GM12878 (cell line): ENCODE data around the gene APC2. TPM values are rescaled to one million over a fixed set of nuclear protein-coding genes. Genes with fewer than 3 reads are reported as not detected.

Experiments
- ATAC-seq: fragments of 200-7000 bp; cut with Tn5 transposase; 3 replicates; pipeline ENCODE4 v1.9.1; 2020; ENCODE audit warnings: mild to moderate bottlenecking, moderate library complexity
- BruUV-seq: library from RNA; stranded (reverse); fragments of 400-500 nt; replicated peaks from 2 replicates; lab custom pipeline; 2021; lab: Mats Ljungman, UMichigan
- CTCF ChIA-PET: fragments of 300-600 bp; sonication (Branson Sonifier 250); formaldehyde crosslinking; extraction: SDS; loops from one replicate; lab custom pipeline; 2021; ENCODE audit warnings: inconsistent platforms; lab: Yijun Ruan, JAX
- POLR2A ChIA-PET: fragments of 350-600 bp; formaldehyde crosslinking; extraction: SDS; loops from one replicate; lab custom pipeline; 2021; ENCODE audit warnings: inconsistent platforms; lab: Charles Lee
- RAD21 ChIA-PET: fragments of 300-600 bp; sonication (Branson Sonifier 250); formaldehyde crosslinking; loops from one replicate; lab custom pipeline; 2023; ENCODE audit warnings: antibody characterized with exemption; ENCODE audit not compliant: unreplicated experiment; lab: Charles Lee
- SMC1A ChIA-PET: fragments of 300-600 bp; sonication (Branson Sonifier 250); formaldehyde crosslinking; loops from one replicate; lab custom pipeline; 2023; ENCODE audit not compliant: unreplicated experiment, uncharacterized antibody; lab: Charles Lee
- DNase-seq: peaks from one replicate; pipeline ENCODE4 v3.0.0-alpha.2; 2011; ENCODE audit warnings: low read depth, low spot score
- FAIRE-seq: peaks from 3 replicates; lab custom pipeline; 2011; peaks lifted over from hg19 to GRCh38; lab: Jason Lieb, UNC
- H2AFZ ChIP-seq: 2 replicates; pipeline ENCODE4 v1.6.0; 2011; ENCODE audit warnings: low read depth, low read length, control low read depth; ENCODE audit not compliant: control insufficient read depth
- H3K27ac ChIP-seq: 2 replicates; pipeline ENCODE4 v1.5.1; 2011; ENCODE audit warnings: control low read depth; ENCODE audit not compliant: control insufficient read depth, insufficient read depth
- H3K27me3 ChIP-seq, 2 experiments: replicated peaks in 1 of 2; 2 replicates each; pipeline versions ENCODE4 v1.6.0 to v1.6.1; 2011; ENCODE audit warnings: low read length in 1 of 2; ENCODE audit not compliant: control insufficient read depth in 2 of 2, insufficient read depth in 2 of 2
- H3K36me3 ChIP-seq, 2 experiments: 2 replicates each; pipeline ENCODE4 v1.5.1; 2011; ENCODE audit warnings: low read length in 1 of 2; ENCODE audit not compliant: control insufficient read depth in 2 of 2, insufficient read depth in 2 of 2
- H3K4me1 ChIP-seq: 2 replicates; pipeline ENCODE4 v1.6.1; 2011; ENCODE audit warnings: mild to moderate bottlenecking, low read length, moderate library complexity, mixed read lengths; ENCODE audit not compliant: control insufficient read depth, insufficient read depth
- H3K4me2 ChIP-seq: 2 replicates; pipeline ENCODE4 v1.6.0; 2011; ENCODE audit warnings: control low read depth; ENCODE audit not compliant: control insufficient read depth, insufficient read depth
- H3K4me3 ChIP-seq: fragments of 200-600 bp; sonication (generic); 2 replicates; pipeline ENCODE4 v1.5.1; 2016
- H3K79me2 ChIP-seq: 2 replicates; pipeline ENCODE4 v1.6.0; 2011; ENCODE audit warnings: low read length; ENCODE audit not compliant: control insufficient read depth, insufficient read depth
- H3K9ac ChIP-seq: 2 replicates; pipeline ENCODE4 v1.8.0; 2011; ENCODE audit warnings: low read length, control low read depth, mixed read lengths; ENCODE audit not compliant: control insufficient read depth, insufficient read depth
- H3K9me3 ChIP-seq: replicated peaks from 3 replicates; pipeline ENCODE4 v1.5.1; 2011; ENCODE audit warnings: mild to moderate bottlenecking, low read length; ENCODE audit not compliant: control insufficient read depth, insufficient read depth
- H4K20me1 ChIP-seq: 2 replicates; pipeline ENCODE4 v1.6.0; 2011; ENCODE audit not compliant: control insufficient read depth, insufficient read depth
- CEBPB ChIP-seq, 2 experiments: fragments of 150-350 bp in 1 of 2; IDR thresholded peaks; 2 replicates each; pipeline ENCODE4 v1.6.1; 2012 to 2014; ENCODE audit warnings: low read depth in 2 of 2, low read length in 2 of 2, borderline replicate concordance in 1 of 2, inconsistent platforms in 1 of 2
- CHD2 ChIP-seq: IDR thresholded peaks from 2 replicates; pipeline ENCODE4 v1.6.1; 2011; ENCODE audit warnings: low read depth, low read length, improper control_type of control experiment, borderline replicate concordance
- ETV6 ChIP-seq, 2 experiments: fragments of 450-650 bp in 1 of 2; IDR thresholded peaks in 1 of 2; conservative IDR thresholded peaks in 1 of 2; 2 replicates each; pipeline ENCODE4 v1.6.1; 2014; ENCODE audit warnings: antibody characterized with exemption in 1 of 2, borderline replicate concordance in 1 of 2, low read depth in 1 of 2, mild to moderate bottlenecking in 1 of 2, moderate library complexity in 1 of 2
- HSF1 ChIP-seq: fragments of 150-350 bp; IDR thresholded peaks from 2 replicates; pipeline ENCODE4 v1.6.1; 2014; ENCODE audit warnings: mild to moderate bottlenecking, low read depth, low read length
- IKZF2 ChIP-seq, 2 experiments: fragments of 450-650 bp; IDR thresholded peaks; 2 replicates each; pipeline ENCODE4 v1.6.1; 2017; ENCODE audit warnings: mild to moderate bottlenecking in 2 of 2, moderate library complexity in 2 of 2
- JUND ChIP-seq: IDR thresholded peaks from 2 replicates; pipeline ENCODE4 v1.6.1; 2012; ENCODE audit warnings: low read depth, mild to moderate bottlenecking, low read length, improper control_type of control experiment, moderate library complexity
- MTA2 ChIP-seq: fragments of 450-650 bp; IDR thresholded peaks from 2 replicates; pipeline ENCODE4 v1.6.1; 2016; ENCODE audit warnings: low read depth, mild to moderate bottlenecking, moderate library complexity
- RAD21 ChIP-seq: IDR thresholded peaks from 2 replicates; pipeline ENCODE4 v1.6.1; 2011; ENCODE audit warnings: mild to moderate bottlenecking, low read depth, low read length, moderate library complexity; ENCODE audit not compliant: insufficient read depth
- RCOR1 ChIP-seq: conservative IDR thresholded peaks from 2 replicates; pipeline ENCODE4 v1.6.1; 2012; ENCODE audit warnings: low read depth, low read length, improper control_type of control experiment
- SMC3 ChIP-seq: IDR thresholded peaks from 2 replicates; pipeline ENCODE4 v1.6.1; 2011; ENCODE audit warnings: low read length, improper control_type of control experiment, borderline replicate concordance
- SREBF2 ChIP-seq: IDR thresholded peaks from 2 replicates; pipeline ENCODE4 v1.6.1; 2012; ENCODE audit warnings: mild to moderate bottlenecking, low read length
- SUPT20H ChIP-seq: IDR thresholded peaks from 2 replicates; pipeline ENCODE4 v1.6.1; 2011; ENCODE audit warnings: low read depth, mild to moderate bottlenecking, low read length, moderate library complexity, borderline replicate concordance; ENCODE audit not compliant: control insufficient read depth
- ZNF384 ChIP-seq: IDR thresholded peaks from 2 replicates; pipeline ENCODE4 v1.6.1; 2012; ENCODE audit warnings: low read depth, mild to moderate bottlenecking, low read length, improper control_type of control experiment, borderline replicate concordance
- WGBS: methylation state at CpG from one replicate; pipeline ENCODE4 v1.1.6; 2016; ENCODE audit warnings: low lambda C conversion rate; ENCODE audit not compliant: insufficient replicate concordance, insufficient coverage; ENCODE audit errors: missing lambda C conversion rate; 5-methylcytosine and 5-hydroxymethylcytosine counted together
- in situ Hi-C: fragments of 300-500 bp; cut with MboI; formaldehyde crosslinking; loops from 9 replicates; pipeline ENCODE4 v1.14.3; 2018; ENCODE audit warnings: mixed read lengths
- intact Hi-C: fragments of 100-400 bp; cut with micrococcal nuclease; formaldehyde crosslinking; loops from one replicate; pipeline ENCODE4 v1.14.2; 2022; ENCODE audit not compliant: unreplicated experiment
- polyA plus RNA-seq, 11 experiments: library from polyadenylated mRNA; depleted of rRNA in 4 of 11; unstranded in 6 of 11; stranded (reverse) in 5 of 11; fragments of >200 nt; fragmentation: Nextera tagmentation in 4 of 11; fragmentation: Illumina TruSeq in 1 of 11; extraction: Ambion mirVana in 4 of 11; extraction: Trizol in 1 of 11; gene quantifications; 1 replicate in 1 of 11; 2 replicates in 10 of 11; pipeline versions ENCODE4 v1.2.1 to v1.2.3, GENCODE V29; 2011 to 2016; ENCODE audit warnings: inconsistent platforms in 2 of 11, missing spikeins in 2 of 11, low read depth in 1 of 11
- total RNA-seq, 4 experiments: library from RNA; depleted of rRNA in 3 of 4; stranded (reverse); fragments of >200 nt in 3 of 4; fragmentation: Illumina TruSeq in 1 of 4; extraction: Trizol in 1 of 4; gene quantifications; 2 replicates each; pipeline versions ENCODE4 v1.2.1 to v1.2.3, GENCODE V29; 2013 to 2021
- TF ChIP-seq, protein P1 (sequence below): IDR thresholded peaks from 2 replicates; pipeline ENCODE4 v1.6.1; 2012; ENCODE audit warnings: low read depth, low read length, improper control_type of control experiment
- TF ChIP-seq, protein P2 (sequence below): fragments of 450-650 bp; IDR thresholded peaks from 2 replicates; pipeline ENCODE4 v1.6.1; 2017; ENCODE audit warnings: antibody characterized with exemption, mild to moderate bottlenecking, moderate library complexity

The APC2 gene
- total and polyA plus RNA-seq, 10 of the 15 experiments (the other 5 are each of a cell fraction or from before 2014, with no cell fraction given) = under 0.01 to 0.73 (median 0.04) TPM; not detected in 5

GRCh38 chr19:1461862-1462261 is 11.9 kb downstream of the APC2 start:
- ChIA-PET POLR2A (interaction anchor here (0.6 kb wide), 1 partner anchor 17 kb away, joined by 4 read pairs; no protein-coding TSS in a partner anchor), SMC1A (no interaction called here), CTCF (no interaction called here), RAD21 (no interaction called here)
- in situ Hi-C loops = no loop called here
- intact Hi-C loops = no loop called here
- FAIRE-seq = no peak
- no peak for ATAC-seq
- H3K4me1 ChIP-seq = no peaks in the 10 kb centered on the region
- peaks cover 0 to 2% of the 10 kb centered on the region in 2 experiments; a peak in 2 of 4 replicates for H3K27me3 ChIP-seq
- no peaks in the 10 kb centered on the region for H4K20me1 ChIP-seq
- BruUV-seq = no TSS peak
- H3K27ac ChIP-seq = no peak overlapping the region
- H3K36me3 ChIP-seq = no peaks in the 10 kb centered on the region
- H3K9ac ChIP-seq = no peak overlapping the region
- 64% methylated on average over 24 of the region's 24 CpGs for WGBS
- TF ChIP-seq SUPT20H = no peak
- no peak for TF ChIP-seq RAD21
- TF ChIP-seq RCOR1 = no peak
- TF ChIP-seq CHD2 = no peak
- no peak for TF ChIP-seq MTA2
- TF ChIP-seq, protein P1, sequence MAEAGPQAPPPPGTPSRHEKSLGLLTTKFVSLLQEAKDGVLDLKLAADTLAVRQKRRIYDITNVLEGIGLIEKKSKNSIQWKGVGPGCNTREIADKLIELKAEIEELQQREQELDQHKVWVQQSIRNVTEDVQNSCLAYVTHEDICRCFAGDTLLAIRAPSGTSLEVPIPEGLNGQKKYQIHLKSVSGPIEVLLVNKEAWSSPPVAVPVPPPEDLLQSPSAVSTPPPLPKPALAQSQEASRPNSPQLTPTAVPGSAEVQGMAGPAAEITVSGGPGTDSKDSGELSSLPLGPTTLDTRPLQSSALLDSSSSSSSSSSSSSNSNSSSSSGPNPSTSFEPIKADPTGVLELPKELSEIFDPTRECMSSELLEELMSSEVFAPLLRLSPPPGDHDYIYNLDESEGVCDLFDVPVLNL = no peak
- TF ChIP-seq IKZF2 (IDR thresholded peaks at IDR 0.05) = no peak
- TF ChIP-seq HSF1 = no peak
- no peak for TF ChIP-seq SREBF2
- TF ChIP-seq, protein P2, sequence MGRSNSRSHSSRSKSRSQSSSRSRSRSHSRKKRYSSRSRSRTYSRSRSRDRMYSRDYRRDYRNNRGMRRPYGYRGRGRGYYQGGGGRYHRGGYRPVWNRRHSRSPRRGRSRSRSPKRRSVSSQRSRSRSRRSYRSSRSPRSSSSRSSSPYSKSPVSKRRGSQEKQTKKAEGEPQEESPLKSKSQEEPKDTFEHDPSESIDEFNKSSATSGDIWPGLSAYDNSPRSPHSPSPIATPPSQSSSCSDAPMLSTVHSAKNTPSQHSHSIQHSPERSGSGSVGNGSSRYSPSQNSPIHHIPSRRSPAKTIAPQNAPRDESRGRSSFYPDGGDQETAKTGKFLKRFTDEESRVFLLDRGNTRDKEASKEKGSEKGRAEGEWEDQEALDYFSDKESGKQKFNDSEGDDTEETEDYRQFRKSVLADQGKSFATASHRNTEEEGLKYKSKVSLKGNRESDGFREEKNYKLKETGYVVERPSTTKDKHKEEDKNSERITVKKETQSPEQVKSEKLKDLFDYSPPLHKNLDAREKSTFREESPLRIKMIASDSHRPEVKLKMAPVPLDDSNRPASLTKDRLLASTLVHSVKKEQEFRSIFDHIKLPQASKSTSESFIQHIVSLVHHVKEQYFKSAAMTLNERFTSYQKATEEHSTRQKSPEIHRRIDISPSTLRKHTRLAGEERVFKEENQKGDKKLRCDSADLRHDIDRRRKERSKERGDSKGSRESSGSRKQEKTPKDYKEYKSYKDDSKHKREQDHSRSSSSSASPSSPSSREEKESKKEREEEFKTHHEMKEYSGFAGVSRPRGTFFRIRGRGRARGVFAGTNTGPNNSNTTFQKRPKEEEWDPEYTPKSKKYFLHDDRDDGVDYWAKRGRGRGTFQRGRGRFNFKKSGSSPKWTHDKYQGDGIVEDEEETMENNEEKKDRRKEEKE = no peak
- no peak for TF ChIP-seq ETV6 (conservative IDR thresholded peaks at IDR 0.05 in 1 of 2, IDR thresholded peaks at IDR 0.05 in 1 of 2; ENCODE audit: borderline replicate concordance in 1 of 2, low read depth in 1 of 2)
- TF ChIP-seq SMC3 = no peak
- TF ChIP-seq ZNF384 = no peak
- no peak for TF ChIP-seq JUND
- no peak for TF ChIP-seq CEBPB (IDR thresholded peaks at IDR 0.05; ENCODE audit: borderline replicate concordance in 1 of 2, low read depth in 2 of 2, low read length in 2 of 2)
- H3K79me2 ChIP-seq = no peaks in the 10 kb centered on the region
- H2AFZ ChIP-seq = no peak overlapping the region
- no peaks in the 10 kb centered on the region for H3K9me3 ChIP-seq
- no peak for DNase-seq
- H3K4me3 ChIP-seq = no peak overlapping the region
- H3K4me2 ChIP-seq = no peak overlapping the region
